H54 (cell line): Measurements from ENCODE around the gene NTSR1.
A peak's percentile ranks its signal among the peaks of the same experiment; 100 is the strongest.
"Not testable (repeated sequence)": the region's sequence is repeated elsewhere in the genome, so short reads cannot be mapped to it uniquely, and the experiment has no call there.

ENCODE experiments used
- DNase-seq: peaks from one replicate; pipeline ENCODE4 v3.0.0; 2011; ENCODE audit warnings: low spot score, mixed read lengths; ENCODE audit not compliant: insufficient read length
- FAIRE-seq: peaks from 3 replicates; lab custom pipeline; 2011; peaks lifted over from hg19 to GRCh38; lab: Jason Lieb, UNC
- POLR2A ChIP-seq: IDR thresholded peaks from 2 replicates; pipeline ENCODE4 v1.6.1; 2011; ENCODE audit warnings: low read depth, mild to moderate bottlenecking, low read length

The NTSR1 gene

GRCh38 chr20:62682912-62683517, 25.6 kb upstream of the NTSR1 start:
- DNase-seq (no peak), FAIRE-seq (no peak)
- TF ChIP-seq POLR2A, result no peak

GRCh38 chr20:62683660-62684322, 24.8 kb upstream of the NTSR1 start:
- FAIRE-seq, DNase-seq: not testable (repeated sequence)

- TF ChIP-seq POLR2A, result no peak
- DNase-seq (no peak), FAIRE-seq (no peak)
These were observed 23.7 kb upstream of the NTSR1 start for GRCh38 chr20:62684981-62685380.

DNA sequence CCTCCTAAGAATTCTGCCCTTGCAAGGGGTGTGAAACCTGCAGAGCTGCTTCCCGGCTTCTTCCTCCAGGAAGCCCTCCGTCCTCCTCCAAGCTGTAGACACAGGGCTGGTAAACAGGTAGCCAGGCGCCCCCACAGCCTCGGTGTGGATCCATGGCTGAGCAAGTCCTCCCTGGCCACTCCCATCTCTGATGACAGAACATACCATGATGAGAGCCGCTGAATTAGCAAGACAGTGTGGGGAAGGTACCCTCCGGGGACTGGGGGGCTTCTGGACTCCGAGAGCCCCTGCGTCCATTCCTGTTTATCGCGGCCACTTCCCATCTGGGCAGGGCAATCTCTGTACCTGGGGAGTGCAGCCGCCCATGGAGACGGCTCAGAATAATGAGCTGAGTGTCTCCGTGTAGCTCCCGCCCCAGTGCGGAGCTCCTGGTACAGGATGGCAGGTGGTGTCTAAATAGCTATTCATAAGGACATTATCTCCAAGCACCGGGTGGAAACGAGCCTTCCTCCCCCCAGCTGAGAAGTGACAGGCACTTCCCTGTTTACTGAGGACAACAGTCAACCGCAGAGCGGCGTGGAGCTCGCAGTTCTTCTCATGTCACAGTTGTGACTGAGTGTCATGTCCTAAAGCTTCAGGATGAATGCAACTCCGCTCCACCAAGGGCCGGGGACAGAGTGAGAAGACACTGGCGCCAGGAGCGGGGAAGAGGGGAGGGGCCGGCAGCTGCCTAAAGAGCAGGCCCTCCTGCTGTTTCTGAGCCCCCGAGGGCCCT, 22.7 kb upstream of the NTSR1 start:
- DNase-seq (no peak), FAIRE-seq (no peak)
- TF ChIP-seq POLR2A, result no peak

GRCh38 chr20:62686869-62687830, 21.5 kb upstream of the NTSR1 start:
- FAIRE-seq (no peak), DNase-seq (no peak)
- TF ChIP-seq POLR2A, result no peak

GRCh38 chr20:62688083-62688482, 20.6 kb upstream of the NTSR1 start:
- DNase-seq, result no peak
- FAIRE-seq, result no peak
- no peak for TF ChIP-seq POLR2A

DNA sequence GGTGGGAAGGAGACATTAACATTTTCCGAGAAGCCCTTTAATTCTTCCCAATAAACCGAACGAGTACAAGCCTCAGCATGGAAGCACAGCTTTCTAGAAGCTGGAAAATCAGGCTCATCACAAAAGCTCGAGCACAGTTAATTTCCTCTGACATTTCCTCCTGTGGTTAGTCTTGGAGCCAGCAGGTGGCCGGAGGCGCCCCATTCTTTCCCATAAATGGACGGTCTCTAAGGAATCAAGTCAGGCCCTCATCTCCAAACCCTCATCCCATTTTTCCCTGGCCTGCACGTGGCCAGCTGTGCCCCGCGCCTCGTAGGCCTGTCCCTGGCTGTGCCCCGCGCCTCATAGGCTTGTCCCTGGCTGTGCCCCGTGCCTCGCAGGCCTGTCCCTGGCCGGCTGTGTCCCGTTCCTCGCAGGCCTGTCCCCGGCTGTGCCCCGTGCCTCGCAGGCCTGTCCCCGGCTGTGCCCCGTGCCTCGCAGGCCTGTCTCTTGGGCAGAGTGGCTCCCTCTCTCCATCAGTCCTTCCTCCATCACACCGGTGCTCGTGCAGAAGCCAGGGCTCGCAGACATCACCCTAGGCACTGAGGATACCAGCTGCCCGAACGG, 19.7 kb upstream of the NTSR1 start:
- FAIRE-seq (no peak), DNase-seq (peak; percentile 50)
- TF ChIP-seq POLR2A, result no peak

- FAIRE-seq (no peak), DNase-seq (no peak)
- no peak for TF ChIP-seq POLR2A
These were observed 18.8 kb upstream of the NTSR1 start for GRCh38 chr20:62689861-62690260.

GRCh38 chr20:62690261-62690820, 18.3 kb upstream of the NTSR1 start:
- DNase-seq, result no peak
- no peak for FAIRE-seq
- TF ChIP-seq POLR2A, result no peak

GRCh38 chr20:62691487-62691886, 17.1 kb upstream of the NTSR1 start:
- DNase-seq, result no peak
- TF ChIP-seq POLR2A, result no peak
- no peak for FAIRE-seq

DNA sequence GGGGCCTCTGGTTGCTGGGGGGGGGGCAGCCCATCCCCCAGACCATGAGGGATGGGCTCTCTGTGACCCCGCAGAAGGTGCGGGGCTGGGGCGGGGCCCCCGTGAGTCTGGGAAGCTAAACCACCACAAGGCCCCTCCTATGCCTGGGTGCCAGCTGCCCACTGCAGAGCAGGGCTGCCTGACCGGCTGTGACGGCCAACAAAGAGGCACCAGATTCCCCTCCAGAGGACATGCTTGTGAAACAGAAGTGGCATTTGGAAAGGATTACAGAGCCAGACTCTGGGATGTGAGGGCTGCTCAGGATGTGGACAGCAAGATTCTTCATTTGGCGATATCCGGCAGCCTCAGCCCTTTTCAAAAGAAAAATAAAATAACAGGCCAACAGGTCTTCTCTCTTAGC, 16.5 kb upstream of the NTSR1 start:
- TF ChIP-seq POLR2A, result no peak
- DNase-seq (no peak), FAIRE-seq (no peak)

DNA sequence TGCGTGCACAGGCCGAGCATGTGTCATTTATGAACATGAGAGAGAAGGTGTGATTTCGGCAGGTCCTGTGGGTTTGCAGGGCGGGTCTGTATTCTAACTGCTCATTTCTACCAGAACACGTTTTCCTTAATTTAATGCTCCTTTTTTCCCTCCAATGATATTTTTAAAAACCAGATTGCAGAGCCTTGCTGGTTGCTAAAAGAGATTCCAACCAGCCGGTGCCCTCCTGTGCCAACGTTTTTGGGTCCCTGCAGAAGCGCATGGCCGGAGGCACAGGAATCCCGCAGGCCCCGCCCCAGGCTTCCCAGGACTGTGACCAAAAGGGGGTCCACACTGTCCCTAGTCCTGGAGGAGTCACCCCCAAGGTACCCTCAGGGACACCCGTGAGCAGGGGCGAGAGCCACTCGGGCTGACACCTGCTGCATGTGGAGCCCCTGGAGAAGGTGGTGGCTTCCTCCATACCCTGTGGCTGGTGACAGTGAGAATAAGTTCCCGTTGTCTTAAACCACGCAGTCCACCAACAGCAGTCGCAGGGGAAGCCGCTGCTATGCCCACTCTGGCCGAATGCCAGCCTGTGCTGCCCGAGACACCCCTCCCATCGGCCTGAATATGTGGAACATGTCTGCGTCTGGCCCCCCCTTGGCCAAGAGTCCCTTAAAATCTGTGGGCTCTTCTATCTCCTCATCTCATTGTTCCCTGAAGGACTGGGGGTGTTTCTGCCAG, 15.7 kb upstream of the NTSR1 start:
- FAIRE-seq, result no peak
- TF ChIP-seq POLR2A, result no peak

More for the DNA sequence above, 15.7 kb upstream of the NTSR1 start:
- DNase-seq, result no peak
